Measurements from ENCODE around the gene N4BP2. TPM values are rescaled to one million over a fixed set of nuclear protein-coding genes. Genes with fewer than 3 reads are reported as not detected.
"Not testable (repeated sequence)": the region's sequence is repeated elsewhere in the genome, so short reads cannot be mapped to it uniquely, and the experiment has no call there.

The N4BP2 gene
- total and polyA plus RNA-seq, 7 donors = 1.1 to 6.8 (median 2.7) TPM

- no peaks in the 10 kb centered on the region for H3K4me1 ChIP-seq
- H3K27me3 ChIP-seq (ENCODE audit: insufficient read depth in 3 of 3, low read length in 2 of 3) = no peaks in the 10 kb centered on the region
- no peak for DNase-seq
- no peak for TF ChIP-seq CTCF (IDR thresholded peaks at IDR 0.05)
- no peak overlapping the region for H3K27ac ChIP-seq
- ATAC-seq = no peak
- no peaks in the 10 kb centered on the region for H3K9me3 ChIP-seq
- no peaks in the 10 kb centered on the region for H3K36me3 ChIP-seq (ENCODE audit: insufficient read depth in 1 of 2, low read depth in 1 of 2)
- H3K4me3 ChIP-seq = no peak overlapping the region
- 94 to 96% (median 96%) methylated on average over 3 of the region's 3 CpGs for WGBS, 3 donors
- intact Hi-C loops (cut with DNase I) = no loop called here
Observed at GRCh38 chr4:40066651-40067050, 10.0 kb downstream of the N4BP2 start.

- ATAC-seq = no peak
- DNase-seq = no peak
- intact Hi-C loops (cut with DNase I) = no loop called here
- Histone ChIP-seq H3K4me1 (no peaks in the 10 kb centered on the region), H3K9me3 (no peaks in the 10 kb centered on the region), H3K27me3 (ENCODE audit: insufficient read depth in 3 of 3, low read length in 2 of 3) (no peaks in the 10 kb centered on the region), H3K27ac (no peak overlapping the region), H3K36me3 (ENCODE audit: insufficient read depth in 1 of 2, low read depth in 1 of 2) (peaks cover 0 to 20% of the 10 kb centered on the region in 2 donors), H3K4me3 (no peak overlapping the region)
- 94 to 97% (median 96%) methylated on average over 1 of the region's 1 CpG for WGBS, 3 donors
- TF ChIP-seq CTCF (IDR thresholded peaks at IDR 0.05) = no peak
Observed at GRCh38 chr4:40070387-40070786, 13.7 kb downstream of the N4BP2 start.

GRCh38 chr4:40086421-40086820, 29.8 kb downstream of the N4BP2 start:
- intact Hi-C loops (cut with DNase I) = no loop called here
- Histone ChIP-seq H3K27ac (no peak overlapping the region), H3K9me3 (no peaks in the 10 kb centered on the region), H3K36me3 (ENCODE audit: insufficient read depth in 1 of 2, low read depth in 1 of 2) (no peaks in the 10 kb centered on the region), H3K4me3 (no peak overlapping the region), H3K27me3 (ENCODE audit: insufficient read depth in 3 of 3, low read length in 2 of 3) (no peaks in the 10 kb centered on the region), H3K4me1 (no peaks in the 10 kb centered on the region)
- ATAC-seq (no peak), DNase-seq (no peak)
- TF ChIP-seq CTCF (IDR thresholded peaks at IDR 0.05) = no peak
- WGBS, 3 donors = 97 to 98% (median 98%) methylated on average over 8 of the region's 8 CpGs

DNA sequence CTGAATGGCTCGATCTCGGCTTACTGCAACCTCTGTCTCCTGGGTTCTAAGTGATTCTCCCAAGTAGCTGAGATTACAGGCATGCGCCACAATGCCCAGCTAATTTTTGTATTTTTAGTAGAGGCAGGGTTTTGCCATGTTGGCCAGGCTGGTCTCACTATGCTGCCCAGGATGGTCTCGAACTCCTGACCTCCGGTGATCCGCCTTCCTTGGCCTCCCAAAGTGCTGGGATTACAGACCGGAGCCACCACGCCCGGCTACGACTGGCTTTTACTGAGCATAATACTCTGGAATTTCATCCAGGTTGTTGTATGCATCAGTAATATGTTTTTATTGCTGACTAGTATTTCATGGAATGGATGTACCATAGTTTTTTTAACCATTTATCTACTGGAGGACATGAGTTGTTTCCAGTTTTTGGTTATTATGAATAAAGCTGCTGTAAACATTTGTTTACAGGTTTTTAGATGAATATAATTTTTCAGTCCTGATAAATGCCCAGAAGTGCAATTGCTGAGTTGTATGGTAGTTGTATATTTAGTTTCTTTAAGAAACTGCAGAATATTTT, 31.2 kb downstream of the N4BP2 start:
- DNase-seq = no peak
- Histone ChIP-seq H3K9me3 (no peaks in the 10 kb centered on the region), H3K27me3 (ENCODE audit: insufficient read depth in 3 of 3, low read length in 2 of 3) (no peaks in the 10 kb centered on the region), H3K4me1 (no peaks in the 10 kb centered on the region), H3K4me3 (no peak overlapping the region), H3K27ac (no peak overlapping the region), H3K36me3 (ENCODE audit: insufficient read depth in 1 of 2, low read depth in 1 of 2) (no peaks in the 10 kb centered on the region)
- ATAC-seq = no peak
- no peak for TF ChIP-seq CTCF (IDR thresholded peaks at IDR 0.05)
- 89 to 100% (median 96%) methylated on average over 10 of the region's 10 CpGs for WGBS, 3 donors
- intact Hi-C loops (cut with DNase I) = no loop called here

GRCh38 chr4:40093400-40093799, 36.8 kb downstream of the N4BP2 start:
- H3K4me3 ChIP-seq; H3K27me3 ChIP-seq (ENCODE audit: insufficient read depth in 3 of 3, low read length in 2 of 3); DNase-seq; H3K36me3 ChIP-seq (ENCODE audit: insufficient read depth in 1 of 2, low read depth in 1 of 2); H3K9me3 ChIP-seq; H3K4me1 ChIP-seq; H3K27ac ChIP-seq; intact Hi-C loops (cut with DNase I); ATAC-seq: not testable (repeated sequence)
- 98 to 100% (median 98%) methylated on average over 10 of the region's 10 CpGs for WGBS, 3 donors
